ENCODE results near the gene OBSL1.
A peak's percentile ranks its signal among the peaks of the same experiment; 100 is the strongest.

Gene OBSL1

DNA sequence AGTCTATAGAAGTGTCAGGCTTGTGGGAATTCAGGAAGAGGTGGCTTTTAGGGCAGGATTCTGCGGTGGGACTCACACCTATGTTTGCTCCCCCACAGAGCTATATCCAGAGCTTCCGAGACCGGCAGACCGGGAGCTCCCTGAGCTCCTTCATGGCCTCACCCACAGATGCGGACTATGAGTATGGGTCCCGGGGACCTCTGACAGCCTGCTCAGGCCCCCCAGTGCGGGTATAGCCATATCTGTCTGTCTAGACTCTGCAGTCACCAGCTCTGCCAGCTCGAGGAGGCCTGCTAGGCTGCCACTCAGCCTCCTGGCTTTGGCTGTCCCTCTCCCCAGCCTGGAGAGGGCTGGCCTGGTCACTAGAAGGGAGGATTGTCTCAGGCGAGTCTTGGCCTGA is 21.7 kb downstream of the OBSL1 start:
- no peak for DNase-seq (ENCODE audit: low read depth, low spot score)

- no peak for DNase-seq (ENCODE audit: low read depth, low spot score)
Measured at GRCh38 chr2:219548990-219549389, 22.3 kb downstream of the OBSL1 start.

- DNase-seq (ENCODE audit: low read depth, low spot score), result no peak
Measured at GRCh38 chr2:219547621-219548020, 23.7 kb downstream of the OBSL1 start.

DNA sequence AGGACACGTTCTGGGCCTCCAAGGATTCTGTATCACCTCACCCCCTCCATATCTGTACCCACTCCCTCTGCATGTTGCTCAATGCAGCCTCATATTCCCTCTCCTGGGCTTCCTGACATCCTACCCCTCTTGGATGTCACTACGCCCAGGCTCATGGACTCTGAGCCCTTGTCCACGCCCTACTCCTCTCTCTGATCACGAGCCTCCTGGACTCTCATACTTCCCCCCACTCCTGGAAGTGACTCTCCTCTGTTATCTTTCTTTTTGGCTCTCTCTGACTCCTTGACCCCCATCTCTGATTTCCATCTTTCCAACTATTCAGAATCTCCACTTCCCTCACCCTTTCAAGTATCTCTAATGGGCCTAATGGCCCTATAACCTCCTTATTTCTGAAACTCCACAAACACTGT is 25.4 kb downstream of the OBSL1 start:
- no peak for DNase-seq (ENCODE audit: low read depth, low spot score)

- no peak for DNase-seq (ENCODE audit: low read depth, low spot score)
Measured at GRCh38 chr2:219545295-219545942, 25.9 kb downstream of the OBSL1 start.

DNA sequence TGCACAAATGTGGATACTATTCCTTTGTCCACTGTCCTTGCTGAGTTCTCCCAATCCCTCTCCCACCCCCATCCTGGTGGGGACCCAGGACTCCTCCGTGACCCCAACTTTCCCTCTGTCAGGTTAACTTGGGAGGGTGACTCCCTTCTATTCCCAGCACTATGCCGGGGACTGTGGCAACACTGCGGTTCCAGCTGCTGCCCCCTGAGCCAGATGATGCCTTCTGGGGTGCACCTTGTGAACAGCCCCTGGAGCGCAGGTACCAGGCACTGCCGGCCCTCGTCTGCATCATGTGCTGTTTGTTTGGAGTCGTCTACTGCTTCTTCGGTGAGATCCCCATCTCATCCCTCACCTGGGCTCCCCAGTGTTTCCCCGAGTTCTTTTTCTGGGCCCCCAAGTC is 26.8 kb downstream of the OBSL1 start:
- no peak for DNase-seq (ENCODE audit: low read depth, low spot score)

- peak; percentile 79 for DNase-seq (ENCODE audit: low read depth, low spot score)
Measured at GRCh38 chr2:219543596-219544358, 27.6 kb downstream of the OBSL1 start, which contains the start of the genes CHPF and TMEM198. TSS of gene CHPF (minus strand) at chr2:219543809. CDS start at chr2:219543538, 271 bp downstream. TSS of gene TMEM198 (plus strand) at chr2:219544028. CDS start at chr2:219544728, 700 bp downstream.

GRCh38 chr2:219542931-219543595 is 28.3 kb downstream of the OBSL1 start:
- DNase-seq (ENCODE audit: low read depth, low spot score), result no peak

GRCh38 chr2:219541611-219542180 is 29.6 kb downstream of the OBSL1 start:
- peak; percentile 73 for DNase-seq (ENCODE audit: low read depth, low spot score)

GRCh38 chr2:219540784-219541504 is 30.4 kb downstream of the OBSL1 start:
- DNase-seq (ENCODE audit: low read depth, low spot score), result no peak

DNA sequence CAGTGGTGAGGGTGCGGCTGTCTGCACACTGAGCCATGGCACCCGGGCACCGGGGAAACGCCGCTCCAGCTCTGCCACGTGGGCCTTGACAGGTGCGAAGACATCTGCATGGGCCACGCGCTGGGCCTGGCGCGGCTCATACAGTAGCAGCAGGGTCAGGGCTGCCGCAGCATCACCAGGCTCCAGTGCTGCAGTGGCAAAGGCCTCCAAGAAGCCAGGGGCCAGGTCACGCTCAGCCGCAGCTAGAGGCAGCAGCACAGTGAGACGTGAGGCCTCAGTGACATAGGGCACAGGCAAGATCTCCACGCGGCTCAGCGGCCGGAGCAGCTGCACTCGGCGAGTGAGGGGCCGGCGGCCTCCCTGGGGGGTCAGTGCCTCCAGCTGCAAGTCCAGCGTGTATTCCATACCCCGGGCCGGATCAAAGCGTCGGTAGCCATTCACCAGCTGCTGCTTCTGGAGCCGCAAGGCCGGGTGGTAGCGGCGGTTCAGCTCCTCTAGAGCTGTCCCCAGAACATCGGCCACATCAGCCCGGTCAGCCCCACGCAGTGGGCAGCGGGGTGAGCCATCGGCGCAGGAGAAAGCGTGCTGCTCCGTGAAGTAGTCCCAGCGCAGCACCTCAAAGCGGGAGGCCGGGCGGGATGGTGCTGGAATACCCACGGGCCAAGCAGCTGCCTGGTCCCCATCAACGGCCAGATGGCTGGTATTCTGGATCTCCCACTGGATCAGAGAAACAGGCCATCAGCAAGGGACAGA is 31.2 kb downstream of the OBSL1 start:
- DNase-seq (ENCODE audit: low read depth, low spot score), result no peak

- DNase-seq (ENCODE audit: low read depth, low spot score), result no peak
Measured at GRCh38 chr2:219538956-219539788, 32.2 kb downstream of the OBSL1 start.

- DNase-seq (ENCODE audit: low read depth, low spot score), result no peak
Measured at GRCh38 chr2:219538504-219538951, 32.8 kb downstream of the OBSL1 start.

GRCh38 chr2:219537657-219538488 is 33.5 kb downstream of the OBSL1 start:
- DNase-seq (ENCODE audit: low read depth, low spot score), result no peak

DNA sequence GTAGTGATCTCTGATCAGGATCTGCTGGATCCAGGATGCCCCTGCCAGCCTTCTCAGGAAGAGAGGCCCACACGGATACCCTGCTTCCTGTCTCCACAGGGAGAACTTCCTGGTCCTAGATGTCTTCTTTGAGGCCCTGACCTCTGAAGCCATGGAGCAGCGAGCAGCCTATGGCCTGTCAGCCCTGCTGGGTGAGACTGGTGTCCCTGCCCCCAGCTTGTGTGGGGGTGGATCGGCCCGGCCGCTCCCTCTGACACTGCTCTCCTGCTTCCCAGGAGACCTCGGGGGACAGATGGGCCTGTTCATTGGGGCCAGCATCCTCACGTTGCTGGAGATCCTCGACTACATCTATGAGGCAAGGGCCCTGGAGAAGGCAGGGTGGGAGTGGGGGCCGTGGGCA is 34.4 kb downstream of the OBSL1 start:
- DNase-seq (ENCODE audit: low read depth, low spot score), result no peak

DNA sequence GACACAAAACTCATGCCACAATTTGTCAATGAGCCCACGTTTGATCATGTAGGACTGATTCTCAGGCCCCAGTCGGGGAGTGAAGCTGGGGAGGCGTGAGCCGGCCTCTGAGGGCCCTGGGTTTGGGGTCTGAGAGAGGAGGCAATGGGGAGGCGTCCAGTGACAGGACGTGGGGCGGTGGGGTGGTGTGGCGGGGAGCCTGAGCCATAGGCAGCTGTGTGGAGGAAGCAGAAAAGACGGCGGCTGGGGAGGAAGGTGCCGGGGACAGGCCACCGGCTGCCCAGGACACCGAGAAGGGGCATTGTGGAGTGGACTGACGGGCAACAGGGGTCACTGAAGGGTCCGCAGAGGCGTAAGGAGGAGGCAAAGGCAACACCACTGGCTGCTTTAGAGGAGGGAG is 34.9 kb downstream of the OBSL1 start:
- DNase-seq (ENCODE audit: low read depth, low spot score), result no peak

DNA sequence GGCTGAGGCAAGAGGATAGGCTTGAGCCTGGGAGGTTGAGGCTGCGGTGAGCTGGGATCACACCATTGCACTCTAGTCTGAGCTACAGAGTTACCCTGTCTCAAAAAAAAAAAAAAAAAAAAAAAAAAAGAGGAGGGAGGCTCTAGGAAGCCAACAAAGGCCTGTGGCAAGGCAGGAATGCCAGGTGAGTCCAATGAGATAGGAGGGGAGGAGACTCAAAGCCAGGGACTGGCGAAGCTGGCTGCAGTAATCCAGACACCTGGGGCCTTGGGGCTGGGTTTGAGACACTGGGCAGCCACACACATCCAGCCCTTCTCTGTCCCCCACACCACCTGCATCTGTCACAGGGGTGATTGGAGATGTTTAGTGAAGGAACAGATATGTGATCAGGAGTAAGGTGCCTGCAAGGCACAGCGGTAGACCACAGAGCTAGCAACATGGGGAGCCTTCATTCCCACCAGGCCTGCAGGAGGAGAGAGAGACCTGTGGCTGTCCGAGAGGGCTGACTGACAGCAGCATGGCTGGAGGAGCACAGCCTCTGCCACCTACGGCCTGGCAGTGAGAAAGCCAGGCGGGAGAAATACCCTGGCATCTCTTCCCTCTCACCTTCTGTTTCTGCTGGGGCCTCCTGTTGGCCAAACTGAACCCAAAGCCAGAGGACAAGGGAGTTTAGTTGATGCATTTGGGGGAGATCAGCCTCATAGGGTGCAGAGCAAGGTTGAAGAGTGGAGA is 37.2 kb downstream of the OBSL1 start:
- DNase-seq (ENCODE audit: low read depth, low spot score), result no peak

GRCh38 chr2:219532378-219532649 is 39.0 kb downstream of the OBSL1 start:
- no peak for DNase-seq (ENCODE audit: low read depth, low spot score)

All from activated CD4-positive, CD25-positive, alpha-beta regulatory T cell treated with anti-CD3 and anti-CD28 coated beads, Interleukin-2, amount 50 U/mL, for 16 hours (primary cell).